GM18909 (cell line): Measurements from ENCODE around the gene CDC34.

ENCODE experiments used
- ATAC-seq: cut with Tn5 transposase; IDR thresholded peaks from one replicate; pipeline ENCODE4 v1.9.1; 2021; ENCODE audit warnings: mild to moderate bottlenecking; ENCODE audit not compliant: unreplicated experiment, poor library complexity

CDC34 gene

GRCh38 chr19:531753-532560 is at the start of gene CDC34:
TSS of gene CDC34 (plus strand) at chr19:531760. CDS start at chr19:531932, 172 bp downstream.
- peak; percentile 10 for ATAC-seq

GRCh38 chr19:482186-483041 is 49.1 kb upstream of the CDC34 start:
- no peak for ATAC-seq

- no peak for ATAC-seq
Observed at GRCh38 chr19:483332-484072, 48.1 kb upstream of the CDC34 start.

- ATAC-seq: no peak
Observed at GRCh38 chr19:484494-484893, 47.1 kb upstream of the CDC34 start.

GRCh38 chr19:485077-485476 is 46.5 kb upstream of the CDC34 start:
- no peak for ATAC-seq

- ATAC-seq: no peak
Observed at GRCh38 chr19:485583-486236, 45.9 kb upstream of the CDC34 start.

GRCh38 chr19:488505-489417 is 42.8 kb upstream of the CDC34 start:
- peak; percentile 84 for ATAC-seq

- ATAC-seq: peak; percentile 5
Observed at GRCh38 chr19:489418-490196, 42.0 kb upstream of the CDC34 start.

- ATAC-seq: no peak
Observed at GRCh38 chr19:491146-491741, 40.3 kb upstream of the CDC34 start.

GRCh38 chr19:492091-492531 is 39.4 kb upstream of the CDC34 start:
- no peak for ATAC-seq

GRCh38 chr19:493391-494170 is 38.0 kb upstream of the CDC34 start:
- ATAC-seq: no peak

- ATAC-seq: no peak
Observed at GRCh38 chr19:494171-495080, 37.1 kb upstream of the CDC34 start.

- no peak for ATAC-seq
Observed at GRCh38 chr19:495081-495401, 36.5 kb upstream of the CDC34 start.

GRCh38 chr19:495402-496111 is 36.0 kb upstream of the CDC34 start:
- ATAC-seq: no peak

- ATAC-seq: no peak
Observed at GRCh38 chr19:496112-496665, 35.4 kb upstream of the CDC34 start, which contains the start of gene MADCAM1. TSS of gene MADCAM1 (plus strand) at chr19:496486. CDS start at chr19:496500, 14 bp downstream.
